HG02678 (cell line): Measurements from ENCODE around the gene SIGLEC1.

Source experiments
- ATAC-seq: cut with Tn5 transposase; IDR thresholded peaks from one replicate; pipeline ENCODE4 v1.9.1; 2021; ENCODE audit warnings: mild to moderate bottlenecking, moderate library complexity; ENCODE audit not compliant: unreplicated experiment

SIGLEC1 gene

DNA sequence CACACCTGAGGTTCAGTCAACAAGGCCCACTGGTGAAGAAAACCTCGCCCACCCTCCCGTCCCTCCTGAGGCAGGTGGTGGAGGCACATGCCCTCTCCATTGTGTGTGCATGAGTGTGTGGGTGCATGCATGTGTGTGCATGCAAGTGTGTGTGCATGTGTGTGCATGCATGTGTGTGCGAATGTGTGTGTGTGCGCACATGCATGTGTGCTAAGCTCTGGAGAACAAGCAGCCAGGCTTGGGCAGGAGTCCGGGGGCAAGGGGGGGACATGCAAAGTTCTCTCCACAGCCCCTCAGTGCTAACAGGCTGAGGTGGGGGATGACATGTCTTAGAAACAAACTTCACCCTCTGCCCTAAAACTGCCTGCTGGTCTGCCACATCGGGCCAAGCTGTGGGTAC, 17.0 kb upstream of the SIGLEC1 start:
- no peak for ATAC-seq

DNA sequence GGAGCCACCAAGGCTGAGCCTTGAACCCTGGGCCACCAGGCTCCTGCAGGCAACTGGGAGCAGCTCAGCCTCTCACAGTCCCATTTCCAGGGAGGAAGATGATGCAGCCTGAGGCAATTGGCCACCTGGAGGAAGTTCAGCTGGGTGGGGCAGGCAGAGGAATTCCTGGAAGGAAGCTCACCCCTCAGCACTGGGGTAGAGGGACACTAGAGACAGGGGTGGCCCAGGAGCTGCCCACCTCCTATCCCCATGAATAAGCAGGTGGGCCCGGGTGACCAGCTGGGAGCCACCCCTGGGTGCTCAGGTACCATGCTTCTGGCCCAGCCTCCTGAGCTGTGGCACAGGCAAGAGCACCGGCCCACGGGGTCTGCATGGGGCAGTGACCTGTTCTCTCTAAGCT, 16.5 kb upstream of the SIGLEC1 start:
- ATAC-seq, result no peak

DNA sequence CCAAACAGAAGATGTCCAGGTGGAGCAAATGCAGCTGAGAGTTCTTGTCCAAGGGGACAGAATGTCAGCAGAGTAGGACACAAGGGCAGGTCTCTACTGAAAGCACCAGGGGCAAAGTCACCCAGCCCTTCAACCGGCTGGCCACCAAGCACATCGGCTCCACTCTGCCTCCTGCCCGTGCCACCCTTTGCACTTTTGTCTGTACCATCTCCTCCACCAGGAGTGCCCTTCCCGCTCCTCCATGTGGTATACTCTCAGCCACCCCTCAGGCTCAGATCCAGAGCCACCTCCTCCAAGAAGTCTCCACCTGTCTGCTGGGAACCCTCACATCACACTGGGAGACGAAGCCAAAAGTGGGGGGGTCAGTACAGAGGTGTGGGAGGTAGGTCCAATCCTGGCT, 16.0 kb upstream of the SIGLEC1 start:
- no peak for ATAC-seq

DNA sequence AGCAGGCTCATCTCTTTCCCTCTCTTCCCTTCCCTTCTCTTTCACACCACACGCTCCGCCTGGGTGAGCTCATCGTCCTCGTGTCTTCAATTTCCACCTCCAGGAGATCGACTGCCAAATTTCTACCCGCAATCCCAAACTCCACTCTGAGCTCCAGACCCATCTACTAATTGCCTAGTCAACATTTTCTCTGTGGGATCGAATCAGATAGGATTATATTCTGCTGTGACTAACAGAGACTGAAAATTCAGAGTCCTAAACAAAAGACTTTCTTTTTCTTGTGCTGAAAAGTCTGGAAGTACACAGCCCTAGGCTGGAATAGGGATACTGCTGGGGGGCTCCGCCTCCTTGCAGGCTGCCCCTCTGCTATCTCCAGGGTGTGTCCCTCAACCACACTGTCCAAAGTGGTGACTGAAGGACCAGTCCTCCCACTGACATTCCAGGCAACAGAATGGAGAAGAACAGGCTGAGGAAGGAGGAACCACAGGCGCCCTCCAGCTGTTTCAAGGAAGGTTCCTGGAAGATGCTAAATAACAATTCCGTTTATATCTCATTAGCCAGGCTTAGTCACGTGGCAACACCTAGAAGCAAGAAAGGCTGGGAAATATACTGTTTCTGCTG, 15.1 kb upstream of the SIGLEC1 start:
- no peak for ATAC-seq

DNA sequence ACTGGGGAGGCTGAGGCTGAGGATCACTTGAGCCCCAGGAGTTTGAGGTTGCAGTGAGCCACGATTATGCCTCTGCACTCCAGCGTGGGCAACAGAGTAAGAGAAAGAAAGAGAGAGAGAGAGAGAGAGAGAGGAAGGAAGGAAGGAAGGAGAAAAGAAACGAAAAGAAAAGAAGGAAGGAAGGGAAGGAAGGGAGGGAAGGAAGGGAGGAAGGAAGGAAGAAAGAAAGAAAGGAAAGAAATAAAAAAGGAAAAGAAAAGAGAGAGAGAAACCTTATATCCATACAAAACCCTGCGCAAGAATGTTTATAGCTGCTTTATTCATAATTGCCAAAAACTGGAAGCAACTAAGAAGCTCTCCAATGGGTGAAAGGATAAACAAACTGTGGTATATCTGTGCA, 12.0 kb upstream of the SIGLEC1 start:
- ATAC-seq, result no peak

DNA sequence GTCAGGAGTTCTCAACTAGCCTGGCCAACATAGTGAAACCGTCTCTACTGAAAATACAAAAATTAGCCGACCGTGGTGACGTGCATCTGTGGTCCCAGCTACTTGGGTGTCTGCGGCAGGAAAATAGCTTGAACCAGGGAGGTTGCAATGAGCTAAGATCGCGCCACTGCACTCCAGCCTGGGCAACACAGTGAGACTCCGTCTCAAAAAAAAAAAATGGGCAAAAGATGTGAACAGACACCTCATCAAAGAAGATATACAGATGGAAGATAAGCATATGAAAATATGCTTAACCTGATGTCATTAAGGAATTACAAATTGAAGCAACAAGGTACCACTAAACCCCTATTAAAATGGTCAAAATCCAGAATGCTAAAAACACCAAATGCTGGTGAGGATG, 10.9 kb upstream of the SIGLEC1 start:
- no peak for ATAC-seq

DNA sequence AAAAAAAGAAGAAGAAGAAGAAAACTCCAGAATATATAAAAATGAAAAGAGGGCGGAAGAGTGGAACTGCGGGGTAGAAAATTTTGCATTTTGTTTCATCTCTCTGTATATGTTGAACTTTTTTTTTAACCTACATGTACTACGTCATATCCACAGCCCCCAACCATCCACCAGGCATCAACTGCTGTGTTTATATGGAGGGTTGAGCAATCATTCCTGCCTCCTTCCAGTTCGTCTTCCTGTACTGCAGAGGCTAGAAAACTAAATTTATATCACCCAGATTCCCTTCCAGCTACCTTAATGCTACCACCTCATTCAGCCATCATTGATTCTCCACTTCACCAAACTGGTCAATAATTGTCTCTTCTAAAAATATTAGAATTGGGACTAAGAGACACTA, 9.5 kb upstream of the SIGLEC1 start:
- no peak for ATAC-seq

DNA sequence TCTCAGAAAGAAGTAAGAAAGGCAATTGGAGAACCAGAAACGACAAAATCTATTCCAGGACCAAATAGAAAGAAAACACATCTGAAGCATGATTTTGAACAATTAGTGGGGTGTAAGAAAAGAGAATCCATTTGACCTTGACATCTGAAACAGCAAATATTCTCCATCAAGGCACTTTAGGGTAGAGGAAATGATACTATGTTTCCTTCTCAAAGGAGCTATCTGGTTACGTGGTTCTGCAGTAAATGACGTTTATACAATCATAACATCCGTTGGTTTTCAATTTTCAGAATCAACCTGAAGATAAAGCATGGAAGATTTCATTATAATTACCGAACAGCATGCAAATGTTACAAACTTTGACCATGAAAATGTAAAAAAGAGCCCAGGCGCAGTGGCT, 8.2 kb upstream of the SIGLEC1 start:
- ATAC-seq, result no peak

DNA sequence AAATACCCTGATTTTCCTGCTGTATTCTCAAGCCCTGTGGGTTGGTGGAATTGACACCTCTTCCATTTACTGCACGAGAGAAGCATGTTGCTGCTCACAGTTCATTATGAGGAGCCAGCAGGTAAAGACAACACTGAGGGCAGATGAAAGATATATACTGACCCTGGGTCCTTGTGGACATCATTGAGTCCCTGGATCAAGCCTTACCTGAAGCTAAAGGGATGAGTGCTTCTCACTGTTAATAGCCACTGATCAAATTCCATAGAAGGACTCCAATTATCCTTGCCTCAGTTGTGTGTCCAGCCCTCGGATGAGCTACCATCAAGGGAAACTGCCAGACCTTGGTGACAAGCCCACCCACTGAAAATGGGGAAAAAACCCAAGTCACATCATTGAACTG, 7.7 kb upstream of the SIGLEC1 start:
- no peak for ATAC-seq

DNA sequence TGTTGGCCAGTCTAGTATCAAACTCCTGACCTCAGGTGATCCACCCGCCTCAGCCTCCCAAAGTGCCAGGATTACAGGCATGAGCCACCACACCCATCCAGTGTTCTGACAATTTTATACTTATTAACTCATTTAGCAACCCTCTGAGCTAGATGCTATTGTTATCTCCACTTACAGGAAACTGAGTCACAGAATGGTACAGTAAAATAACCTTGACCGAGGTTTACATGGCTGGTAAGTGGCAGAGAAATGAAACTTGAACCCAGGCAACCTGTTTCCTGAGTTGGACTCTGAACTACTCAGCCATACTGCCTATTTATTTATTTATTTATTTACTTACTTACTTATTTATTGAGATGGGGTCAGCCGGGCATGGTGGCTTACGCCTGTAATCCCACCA, 6.6 kb upstream of the SIGLEC1 start:
- no peak for ATAC-seq

DNA sequence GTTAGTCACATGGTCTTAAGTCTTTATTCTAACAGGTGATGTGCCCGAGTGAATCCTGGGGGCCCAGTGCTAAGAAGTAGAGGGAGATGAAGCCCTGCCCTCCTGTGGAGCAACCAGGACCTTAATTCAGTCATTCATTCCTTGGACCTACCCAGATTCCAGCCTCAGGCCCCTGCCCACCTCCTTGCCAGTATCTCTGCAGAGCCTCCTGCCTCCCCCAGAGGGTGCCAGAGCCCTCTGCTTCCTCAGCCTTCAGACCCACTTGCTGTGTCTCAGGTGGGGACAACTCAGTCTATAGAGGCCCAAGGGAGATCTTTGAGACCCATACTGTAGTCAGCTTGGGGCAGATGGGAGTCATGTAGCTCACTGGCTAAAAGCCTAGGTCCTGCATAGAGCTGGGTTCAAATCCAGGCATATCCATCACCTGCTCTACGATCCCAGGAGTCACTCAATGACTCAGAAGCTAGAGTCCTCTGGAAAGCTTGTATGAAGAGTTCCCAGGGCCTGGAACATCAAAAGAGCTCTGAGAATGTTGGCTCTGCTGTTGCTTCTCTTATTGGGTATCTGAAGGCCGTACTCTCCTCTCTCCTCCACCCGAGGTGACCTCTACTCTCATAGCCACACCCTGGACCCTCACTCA, 3.9 kb upstream of the SIGLEC1 start:
- ATAC-seq, result no peak

DNA sequence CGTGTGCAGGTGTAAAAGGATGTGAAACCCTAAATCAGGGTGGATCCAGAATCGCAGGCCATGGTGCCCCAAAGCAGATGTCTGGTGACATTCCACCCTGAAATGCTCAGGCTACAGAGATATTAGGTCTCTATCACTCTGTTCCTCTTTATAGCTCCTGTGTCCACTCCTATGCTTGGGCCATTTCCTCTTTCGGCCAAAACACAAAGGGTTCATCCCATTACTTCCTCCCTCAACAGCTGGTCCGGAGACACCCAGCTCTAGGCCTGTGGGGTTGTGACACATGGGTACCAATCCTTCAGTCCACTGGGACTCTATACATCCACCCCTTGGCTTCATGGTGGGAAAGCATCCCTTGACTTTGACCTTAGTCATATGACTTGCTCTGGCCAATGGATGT, 1.7 kb upstream of the SIGLEC1 start:
- no peak for ATAC-seq

DNA sequence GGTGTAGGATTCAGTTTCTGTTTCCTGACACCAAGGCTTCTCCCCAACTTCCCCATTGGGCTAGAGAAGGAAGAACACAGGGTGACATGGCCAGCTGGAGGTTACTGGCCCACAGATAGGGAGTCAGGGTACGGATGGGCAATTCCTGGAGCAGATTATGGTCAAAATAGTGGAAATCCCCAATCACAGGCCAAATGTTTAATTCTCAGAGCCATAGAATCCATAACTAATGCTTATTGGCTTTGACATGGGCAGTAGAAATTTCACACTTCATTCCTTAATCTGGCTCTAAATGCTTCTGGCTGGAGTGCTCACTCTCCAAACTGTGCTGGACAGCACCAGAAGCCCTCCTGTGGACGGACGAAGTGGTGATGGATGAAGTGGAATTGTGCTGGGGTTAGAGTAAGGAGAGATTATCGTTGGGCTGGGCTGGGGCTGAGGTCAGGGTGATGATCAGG, 887 bp downstream of the SIGLEC1 start:
- no peak for ATAC-seq

DNA sequence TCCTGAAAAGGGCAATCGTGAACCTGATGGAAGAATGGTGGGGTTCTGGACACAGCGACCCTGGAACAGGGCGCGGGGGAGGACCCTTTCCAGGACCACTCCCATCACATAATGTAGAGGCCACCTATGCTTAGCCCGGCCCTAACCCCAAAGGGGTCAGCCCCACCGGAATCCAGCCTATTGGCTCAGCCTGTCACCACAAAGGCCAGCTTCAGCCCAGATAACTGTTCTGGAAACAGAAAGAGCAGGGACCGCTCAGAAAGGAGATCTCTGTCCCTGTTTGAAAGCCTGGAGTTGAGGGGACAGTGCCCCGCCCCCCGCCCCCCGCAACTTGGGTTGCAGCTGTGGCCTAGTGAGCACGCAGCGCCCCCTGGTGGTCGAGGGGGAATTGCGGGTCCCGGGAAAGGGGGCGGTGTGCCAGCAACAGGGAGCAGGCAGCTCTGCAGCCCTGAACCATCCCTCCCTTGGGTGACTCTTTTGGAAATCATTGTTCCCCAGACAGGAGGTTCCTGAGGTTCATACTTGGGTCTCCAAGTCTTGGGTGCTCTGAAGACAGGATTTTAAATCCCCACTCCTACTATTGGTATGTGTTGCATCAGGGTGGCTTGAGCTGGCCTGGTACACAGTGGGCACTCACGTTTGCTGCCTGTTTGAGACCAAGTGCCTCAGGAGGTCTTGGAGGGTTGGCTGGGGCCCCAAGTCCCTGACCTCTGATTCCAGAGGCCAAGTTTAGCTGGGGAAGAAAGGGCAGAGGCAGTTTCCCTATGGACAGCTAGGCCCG, 1.5 kb downstream of the SIGLEC1 start:
- no peak for ATAC-seq

DNA sequence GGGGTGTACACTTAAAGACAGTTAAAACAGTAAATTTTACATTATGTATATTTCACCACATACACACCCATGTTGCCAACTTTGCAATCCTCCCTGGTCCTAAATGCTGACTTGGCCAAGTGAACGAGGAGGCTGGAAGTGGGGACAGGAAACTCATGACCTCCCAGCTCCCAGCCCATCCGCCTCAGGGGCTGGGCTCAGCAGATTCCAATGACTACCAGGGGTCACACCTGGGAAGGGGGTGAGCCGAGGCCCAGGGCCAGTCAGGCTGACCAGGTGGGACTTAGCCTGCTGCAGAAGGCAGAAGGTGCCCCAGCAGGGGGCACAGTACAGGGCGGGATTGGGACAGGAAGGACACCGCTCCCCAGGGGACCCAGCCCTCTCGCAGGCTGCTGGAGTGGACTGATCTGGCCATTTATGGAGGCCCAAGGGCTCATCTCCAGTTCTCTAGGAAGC, 2.4 kb downstream of the SIGLEC1 start:
- no peak for ATAC-seq

DNA sequence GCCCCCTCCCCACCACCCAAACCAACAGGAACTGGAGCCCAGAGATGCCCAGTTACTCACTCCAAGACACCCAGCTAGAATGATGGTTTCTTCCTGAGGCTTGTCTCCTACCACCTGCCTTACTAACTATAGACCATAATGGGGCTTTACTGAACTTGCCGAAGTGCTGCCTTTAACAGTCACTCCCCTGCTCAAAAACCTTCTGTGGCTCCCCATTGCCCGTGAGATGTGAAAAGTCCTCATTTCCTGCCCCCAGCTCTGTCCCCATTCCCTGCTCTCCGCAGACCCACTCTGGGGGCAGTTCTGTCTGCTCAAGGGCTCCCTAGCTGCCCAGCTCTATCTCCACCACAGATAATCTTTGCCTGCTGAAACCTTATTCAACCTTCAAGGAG, 4.9 kb downstream of the SIGLEC1 start:
- ATAC-seq, result no peak

DNA sequence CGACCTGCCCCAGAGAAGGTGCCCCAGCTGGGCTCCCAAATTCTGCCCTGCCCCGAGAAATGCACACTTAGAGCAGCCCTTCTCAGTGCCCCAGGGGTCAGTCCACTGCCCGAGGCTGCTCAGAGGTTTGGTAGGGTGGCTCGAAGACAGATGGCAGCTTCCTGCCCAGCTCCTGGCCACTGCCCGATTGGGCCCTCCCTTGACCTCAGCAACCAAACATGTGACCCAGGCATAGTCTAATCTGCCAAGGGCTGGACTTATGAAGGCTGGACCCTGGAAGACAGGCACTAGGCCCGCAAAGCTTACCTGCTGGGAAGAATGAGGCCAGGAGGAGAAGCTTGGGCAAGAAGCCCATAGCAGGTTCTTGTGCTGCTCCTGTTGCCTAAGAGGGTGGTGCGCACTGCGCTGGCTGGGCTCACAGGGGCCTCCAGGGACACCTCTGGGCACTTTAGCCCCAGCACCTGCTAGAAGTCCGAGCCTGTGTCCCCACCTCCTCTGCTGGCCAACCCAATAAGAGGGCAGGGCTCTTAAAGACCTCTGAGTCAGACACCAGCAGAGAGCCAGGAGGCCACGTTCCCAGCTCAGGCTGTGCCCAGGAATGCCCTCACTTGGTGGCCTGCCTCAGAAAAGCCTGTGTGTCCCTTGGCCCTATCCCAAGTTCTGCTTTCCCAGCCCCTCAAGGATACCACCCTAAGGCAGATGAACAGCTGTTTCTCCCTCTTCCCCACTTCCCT, 5.5 kb downstream of the SIGLEC1 start:
- no peak for ATAC-seq

DNA sequence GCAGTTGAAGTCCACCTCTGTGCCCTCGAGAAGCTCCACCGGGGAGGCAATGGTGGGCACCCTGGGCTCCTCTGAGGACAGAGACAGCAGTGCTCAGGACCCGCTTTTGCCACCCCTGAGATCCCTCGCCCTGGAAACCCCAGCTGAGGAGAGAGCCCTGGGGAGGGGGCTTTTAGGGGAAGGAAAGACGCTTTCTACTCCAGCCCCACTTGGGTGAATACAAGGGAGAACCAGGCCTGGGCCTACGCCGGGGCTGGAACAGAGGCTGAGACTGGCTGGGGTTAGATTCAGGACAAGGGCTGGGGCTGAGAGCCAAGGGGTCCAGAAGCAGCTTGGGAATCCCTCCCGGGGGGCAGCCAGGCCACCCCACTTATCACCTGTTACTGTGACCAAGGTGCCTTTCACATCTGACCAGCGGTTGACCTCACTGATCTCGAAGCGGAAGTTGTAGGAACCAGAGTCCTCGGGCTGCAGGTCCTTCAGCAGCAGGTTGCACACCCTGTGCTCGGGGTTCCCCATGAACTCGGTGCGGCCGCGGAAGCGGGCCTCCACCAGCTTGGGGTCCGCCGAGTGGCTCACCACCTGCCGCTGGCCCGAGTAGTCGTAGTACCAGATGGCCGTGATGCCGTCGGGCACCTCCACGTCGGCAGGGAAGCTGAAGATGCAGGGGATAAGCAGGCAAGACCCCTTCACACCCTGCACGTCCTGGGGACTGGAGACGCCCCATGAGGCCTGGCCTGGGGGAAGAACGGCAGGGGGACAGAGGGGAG, 6.2 kb downstream of the SIGLEC1 start:
- no peak for ATAC-seq

DNA sequence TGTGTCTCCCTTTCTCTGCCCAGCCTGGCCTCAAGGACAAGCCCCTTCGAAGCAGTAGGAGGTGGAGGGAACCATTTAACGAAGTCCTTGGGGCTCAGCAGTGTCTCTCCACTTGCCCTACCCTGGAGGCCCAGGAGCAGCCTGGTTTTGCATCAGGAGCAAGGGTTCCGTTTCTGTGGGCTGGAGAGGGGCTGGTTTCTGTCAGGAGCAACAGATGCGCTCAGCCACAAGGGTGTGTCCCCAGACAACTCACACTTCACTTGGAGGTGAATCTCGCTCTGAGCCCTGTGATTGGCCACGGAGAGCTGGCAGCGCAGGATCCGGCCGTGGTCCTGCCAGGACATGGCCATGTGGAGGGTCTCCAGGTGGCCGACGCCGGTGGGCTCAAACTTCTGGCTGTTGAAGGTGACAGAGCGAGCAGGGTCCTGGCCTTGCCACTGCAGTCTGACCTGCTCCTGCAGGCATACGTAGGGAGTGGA, 6.9 kb downstream of the SIGLEC1 start:
- ATAC-seq, result no peak

DNA sequence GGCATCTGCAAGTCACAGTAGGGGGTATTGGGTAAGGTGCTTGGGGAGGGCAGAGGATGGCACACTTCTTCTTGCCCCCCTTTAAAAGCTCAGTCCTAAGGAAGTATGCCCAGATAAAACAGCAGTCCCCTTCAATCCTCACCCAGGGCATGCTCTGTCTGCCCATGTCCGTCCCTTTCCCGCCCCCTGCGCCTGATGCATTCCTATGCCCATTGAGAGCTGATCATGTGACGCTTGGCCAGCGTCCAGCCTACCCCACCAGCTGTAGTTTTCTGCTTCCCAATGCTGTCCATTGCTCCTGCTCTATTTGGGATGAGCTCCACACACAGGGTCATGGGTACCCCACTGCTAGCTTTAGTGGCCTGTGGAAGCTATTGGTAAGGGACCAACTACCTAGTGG, 8.3 kb downstream of the SIGLEC1 start:
- ATAC-seq, result no peak
